Measurements from ENCODE around the gene CLBA1.

- TF ChIP-seq EZH2 (IDR thresholded peaks at IDR 0.05) (no peak), POLR2AphosphoS5 (IDR thresholded peaks at IDR 0.05; ENCODE audit: borderline replicate concordance, low read depth, low read length) (no peak)
Observed at GRCh38 chr14:104955396-104955770, 30.2 kb upstream of the CLBA1 start.

All from SK-N-MC (cell line).